Measurements from ENCODE around the gene CCDC110.

GRCh38 chr4:185512516-185512915 lies 41.0 kb upstream of the CCDC110 start:
- TF ChIP-seq, protein P1, sequence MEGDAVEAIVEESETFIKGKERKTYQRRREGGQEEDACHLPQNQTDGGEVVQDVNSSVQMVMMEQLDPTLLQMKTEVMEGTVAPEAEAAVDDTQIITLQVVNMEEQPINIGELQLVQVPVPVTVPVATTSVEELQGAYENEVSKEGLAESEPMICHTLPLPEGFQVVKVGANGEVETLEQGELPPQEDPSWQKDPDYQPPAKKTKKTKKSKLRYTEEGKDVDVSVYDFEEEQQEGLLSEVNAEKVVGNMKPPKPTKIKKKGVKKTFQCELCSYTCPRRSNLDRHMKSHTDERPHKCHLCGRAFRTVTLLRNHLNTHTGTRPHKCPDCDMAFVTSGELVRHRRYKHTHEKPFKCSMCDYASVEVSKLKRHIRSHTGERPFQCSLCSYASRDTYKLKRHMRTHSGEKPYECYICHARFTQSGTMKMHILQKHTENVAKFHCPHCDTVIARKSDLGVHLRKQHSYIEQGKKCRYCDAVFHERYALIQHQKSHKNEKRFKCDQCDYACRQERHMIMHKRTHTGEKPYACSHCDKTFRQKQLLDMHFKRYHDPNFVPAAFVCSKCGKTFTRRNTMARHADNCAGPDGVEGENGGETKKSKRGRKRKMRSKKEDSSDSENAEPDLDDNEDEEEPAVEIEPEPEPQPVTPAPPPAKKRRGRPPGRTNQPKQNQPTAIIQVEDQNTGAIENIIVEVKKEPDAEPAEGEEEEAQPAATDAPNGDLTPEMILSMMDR (IDR thresholded peaks at IDR 0.05) = no peak
- TF ChIP-seq POLR2A (IDR thresholded peaks at IDR 0.05) = no peak
